GM15510 (cell line): Measurements from ENCODE around the gene INMT.

Experiments
- POLR2A ChIP-seq: IDR thresholded peaks from 3 replicates; pipeline ENCODE4 v1.6.1; 2011; ENCODE audit warnings: borderline replicate concordance; ENCODE audit not compliant: insufficient read length; ENCODE audit errors: extremely low read depth

Gene INMT

GRCh38 chr7:30800785-30801252, 48.9 kb downstream of the INMT start:
- no peak for TF ChIP-seq POLR2A

GRCh38 chr7:30802812-30803211, 50.9 kb downstream of the INMT start:
- no peak for TF ChIP-seq POLR2A

GRCh38 chr7:30804078-30804661, 52.2 kb downstream of the INMT start:
- no peak for TF ChIP-seq POLR2A

GRCh38 chr7:30805081-30805691, 53.3 kb downstream of the INMT start:
- no peak for TF ChIP-seq POLR2A

GRCh38 chr7:30805931-30806330, 54.0 kb downstream of the INMT start:
- TF ChIP-seq POLR2A = no peak
